OCI-LY1 (cell line): ENCODE results near the gene PLEKHH3.

ENCODE experiments used
- EZH2 ChIP-seq: fragments of 200-600 bp; sonication (generic), shearing (Covaris generic); IDR thresholded peaks from 2 replicates; pipeline ENCODE4 v1.8.0; 2017; ENCODE audit warnings: borderline replicate concordance, mixed run types, mild to moderate bottlenecking, antibody characterized with exemption, low read length, moderate library complexity, mixed read lengths
- TF ChIP-seq, protein P1 (sequence below): fragments of 200-600 bp; sonication (generic), shearing (Covaris generic); IDR thresholded peaks from 2 replicates; pipeline ENCODE4 v1.5.1; 2017; ENCODE audit warnings: mild to moderate bottlenecking, antibody characterized with exemption, low read length, moderate library complexity, mixed read lengths

DNA sequence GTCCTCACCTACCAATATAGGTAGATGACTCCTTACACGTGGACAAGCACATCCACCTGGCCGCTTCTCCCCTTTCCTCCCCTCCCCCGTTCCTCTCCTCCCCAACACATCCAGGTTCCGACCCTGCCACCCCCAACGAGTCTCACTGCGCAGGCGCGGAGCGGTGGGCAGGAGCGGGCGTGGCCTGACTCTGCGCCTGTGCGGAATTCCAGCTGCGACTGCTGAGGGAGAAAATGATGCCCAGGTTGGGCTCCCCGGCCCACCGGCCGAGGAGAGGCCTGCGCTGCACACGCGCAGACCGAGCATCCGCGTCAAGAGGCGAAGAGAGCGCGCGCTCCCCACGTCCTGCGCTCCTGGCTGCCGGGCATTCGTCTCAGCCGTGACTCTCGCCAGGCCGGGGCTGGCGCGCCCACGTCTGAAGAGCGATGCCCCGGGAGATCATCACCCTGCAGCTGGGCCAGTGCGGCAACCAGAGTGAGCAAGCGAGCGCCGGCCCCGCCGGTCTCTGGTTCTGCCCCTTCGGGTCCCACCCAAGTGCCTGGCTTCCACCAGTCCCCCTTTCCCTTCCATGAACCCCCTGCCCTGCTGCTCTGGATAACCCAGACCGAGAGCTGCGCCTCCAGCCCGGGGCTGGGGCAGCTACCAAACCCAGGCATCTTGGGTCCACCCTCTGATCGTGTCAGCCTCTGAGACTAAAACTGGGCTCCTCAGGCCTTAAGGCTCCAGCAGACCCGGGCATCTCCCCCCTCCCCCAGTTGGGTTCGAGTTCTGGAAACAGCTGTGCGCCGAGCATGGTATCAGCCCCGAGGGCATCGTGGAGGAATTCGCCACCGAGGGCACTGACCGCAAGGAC, 17.5 kb downstream of the PLEKHH3 start, which contains the start of gene TUBG2:
- TF ChIP-seq, protein P1, sequence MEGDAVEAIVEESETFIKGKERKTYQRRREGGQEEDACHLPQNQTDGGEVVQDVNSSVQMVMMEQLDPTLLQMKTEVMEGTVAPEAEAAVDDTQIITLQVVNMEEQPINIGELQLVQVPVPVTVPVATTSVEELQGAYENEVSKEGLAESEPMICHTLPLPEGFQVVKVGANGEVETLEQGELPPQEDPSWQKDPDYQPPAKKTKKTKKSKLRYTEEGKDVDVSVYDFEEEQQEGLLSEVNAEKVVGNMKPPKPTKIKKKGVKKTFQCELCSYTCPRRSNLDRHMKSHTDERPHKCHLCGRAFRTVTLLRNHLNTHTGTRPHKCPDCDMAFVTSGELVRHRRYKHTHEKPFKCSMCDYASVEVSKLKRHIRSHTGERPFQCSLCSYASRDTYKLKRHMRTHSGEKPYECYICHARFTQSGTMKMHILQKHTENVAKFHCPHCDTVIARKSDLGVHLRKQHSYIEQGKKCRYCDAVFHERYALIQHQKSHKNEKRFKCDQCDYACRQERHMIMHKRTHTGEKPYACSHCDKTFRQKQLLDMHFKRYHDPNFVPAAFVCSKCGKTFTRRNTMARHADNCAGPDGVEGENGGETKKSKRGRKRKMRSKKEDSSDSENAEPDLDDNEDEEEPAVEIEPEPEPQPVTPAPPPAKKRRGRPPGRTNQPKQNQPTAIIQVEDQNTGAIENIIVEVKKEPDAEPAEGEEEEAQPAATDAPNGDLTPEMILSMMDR, result no peak
- no peak for TF ChIP-seq EZH2
